Liver (tissue), 3 donors: Measurements from ENCODE around the gene NYNRIN.

Source experiments
- CTCF ChIP-seq: fragments of 150-350 bp; IDR thresholded peaks from 2 replicates; pipeline ENCODE4 v1.5.1; 2017; ENCODE audit warnings: improper control_type of control experiment, low read depth, low read length; ENCODE audit not compliant: missing input control
- EGR1 ChIP-seq, 2 donors: IDR thresholded peaks; 2 replicates each; pipeline ENCODE4 v1.6.1; 2016 to 2018; ENCODE audit warnings: antibody characterized with exemption in 2 of 2, low read depth in 2 of 2
- FOXA2 ChIP-seq: IDR thresholded peaks from 2 replicates; pipeline ENCODE4 v1.6.1; 2016; ENCODE audit warnings: antibody characterized with exemption
- NR2F2 ChIP-seq: IDR thresholded peaks from 2 replicates; pipeline ENCODE4 v1.6.1; 2016; ENCODE audit warnings: antibody characterized with exemption
- donor health status: healthy.
- donor health status: healthy.

GRCh38 chr14:24407608-24408325 is 9.0 kb downstream of the NYNRIN start:
- no peak for TF ChIP-seq EGR1 (IDR thresholded peaks at IDR 0.05; ENCODE audit: low read depth in 2 of 2)
- TF ChIP-seq CTCF = no peak
- no peak for TF ChIP-seq FOXA2
- TF ChIP-seq NR2F2 = no peak
